HG02610 (cell line): ENCODE results near the gene MRGPRD.

ENCODE experiments used
- ATAC-seq: cut with Tn5 transposase; IDR thresholded peaks from one replicate; pipeline ENCODE4 v1.9.1; 2021; ENCODE audit warnings: mild to moderate bottlenecking, moderate library complexity; ENCODE audit not compliant: unreplicated experiment

The MRGPRD gene

GRCh38 chr11:68950270-68950669 is 30.5 kb downstream of the MRGPRD start:
- ATAC-seq = no peak

DNA sequence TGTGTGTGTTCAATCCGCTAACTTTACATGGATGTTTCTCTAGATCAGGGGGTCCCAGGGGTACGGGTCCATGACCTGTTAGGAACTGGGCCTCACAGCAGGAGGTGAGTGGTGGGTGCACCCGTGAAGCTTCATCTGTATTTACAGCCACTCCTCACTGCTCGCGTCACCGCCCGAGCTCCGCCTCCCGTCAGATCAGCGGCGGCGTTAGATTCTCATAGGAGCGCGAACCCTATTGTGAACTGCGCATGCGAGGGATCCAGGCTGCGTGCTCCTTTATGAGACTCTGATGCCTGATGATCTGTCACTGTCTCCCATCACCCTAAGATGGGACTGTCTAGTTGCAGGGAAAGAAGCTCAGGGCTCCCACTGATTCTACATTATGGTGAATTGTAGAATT is 31.9 kb downstream of the MRGPRD start:
- no peak for ATAC-seq

- no peak for ATAC-seq
Measured at GRCh38 chr11:68948496-68948895, 32.3 kb downstream of the MRGPRD start.

DNA sequence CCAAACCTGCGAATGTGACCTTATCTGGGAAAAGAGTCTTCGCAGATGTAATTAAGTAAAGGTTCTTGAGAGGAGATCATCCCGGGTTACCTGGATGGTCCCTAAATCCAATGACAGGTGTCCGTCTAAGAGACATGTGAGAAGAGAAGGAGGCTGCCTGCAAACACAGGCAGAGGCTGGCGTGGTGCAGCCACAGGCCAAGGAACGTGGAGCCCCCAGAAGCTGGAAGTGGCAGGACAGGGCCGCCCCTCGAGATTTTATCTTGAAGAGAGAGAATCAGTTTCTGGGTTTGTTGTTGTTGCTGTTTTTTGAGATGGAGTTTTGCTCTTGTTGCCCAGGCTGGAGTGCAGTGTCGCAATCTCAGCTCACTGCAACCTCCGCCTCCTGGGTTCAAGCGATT is 33.6 kb downstream of the MRGPRD start:
- ATAC-seq = no peak

- ATAC-seq = no peak
Measured at GRCh38 chr11:68946416-68947090, 34.2 kb downstream of the MRGPRD start.

DNA sequence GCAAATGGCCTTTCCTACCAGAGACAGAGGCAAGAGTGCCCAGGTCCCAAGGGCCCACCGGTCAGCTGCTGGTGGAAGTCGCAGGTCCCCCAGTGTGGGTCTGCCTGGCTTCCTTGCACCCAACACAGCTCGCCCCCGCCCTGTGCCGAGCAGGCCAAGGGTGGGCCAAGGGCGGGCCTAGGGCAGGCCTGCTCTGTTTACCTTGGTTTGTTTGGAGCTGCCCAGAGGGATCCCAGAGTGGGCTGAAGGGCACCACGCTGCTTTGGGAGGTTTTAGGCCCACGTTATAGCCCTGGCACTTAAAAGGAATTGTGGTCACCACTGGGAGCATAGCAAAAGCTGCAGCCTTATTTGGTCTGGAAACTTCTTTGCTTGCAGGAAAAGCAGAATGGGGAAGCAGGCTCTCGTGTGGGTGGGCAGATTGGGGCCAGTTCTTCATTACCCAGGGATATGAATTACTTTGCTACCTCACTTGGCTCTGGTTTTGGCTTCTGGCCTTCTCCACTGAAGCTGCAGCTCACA is 38.0 kb downstream of the MRGPRD start:
- ATAC-seq = no peak

DNA sequence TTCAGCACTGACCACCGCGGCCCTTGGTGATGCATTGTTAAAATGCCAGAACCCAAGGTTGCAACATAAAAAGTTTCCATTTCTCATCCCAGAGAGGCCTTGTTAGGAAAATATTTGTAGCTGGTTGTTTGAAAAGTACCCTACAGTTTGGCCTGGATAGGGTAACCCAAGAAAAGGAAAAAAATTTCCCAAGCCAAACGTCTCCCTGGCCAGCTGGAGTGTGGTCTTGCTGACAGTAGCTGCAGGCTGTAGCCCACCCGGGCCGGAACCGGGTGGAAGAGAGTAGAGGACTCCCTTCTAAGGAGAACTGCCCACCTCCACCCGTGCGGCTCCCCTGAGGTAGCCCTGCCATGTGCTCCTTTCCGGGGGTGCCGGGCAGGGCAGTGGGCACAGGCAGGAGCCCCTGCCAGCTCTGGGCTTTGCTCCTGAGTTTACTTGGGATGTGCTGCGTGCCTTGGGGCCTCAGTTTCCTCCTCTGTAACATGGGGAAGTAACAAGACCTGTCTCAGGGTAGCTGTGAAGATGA is 38.6 kb downstream of the MRGPRD start:
- ATAC-seq = no peak

GRCh38 chr11:68941324-68942094 is 39.3 kb downstream of the MRGPRD start:
- no peak for ATAC-seq

- no peak for ATAC-seq
Measured at GRCh38 chr11:68940651-68941323, 40.0 kb downstream of the MRGPRD start.

GRCh38 chr11:68939583-68940555 is 40.9 kb downstream of the MRGPRD start:
- no peak for ATAC-seq

DNA sequence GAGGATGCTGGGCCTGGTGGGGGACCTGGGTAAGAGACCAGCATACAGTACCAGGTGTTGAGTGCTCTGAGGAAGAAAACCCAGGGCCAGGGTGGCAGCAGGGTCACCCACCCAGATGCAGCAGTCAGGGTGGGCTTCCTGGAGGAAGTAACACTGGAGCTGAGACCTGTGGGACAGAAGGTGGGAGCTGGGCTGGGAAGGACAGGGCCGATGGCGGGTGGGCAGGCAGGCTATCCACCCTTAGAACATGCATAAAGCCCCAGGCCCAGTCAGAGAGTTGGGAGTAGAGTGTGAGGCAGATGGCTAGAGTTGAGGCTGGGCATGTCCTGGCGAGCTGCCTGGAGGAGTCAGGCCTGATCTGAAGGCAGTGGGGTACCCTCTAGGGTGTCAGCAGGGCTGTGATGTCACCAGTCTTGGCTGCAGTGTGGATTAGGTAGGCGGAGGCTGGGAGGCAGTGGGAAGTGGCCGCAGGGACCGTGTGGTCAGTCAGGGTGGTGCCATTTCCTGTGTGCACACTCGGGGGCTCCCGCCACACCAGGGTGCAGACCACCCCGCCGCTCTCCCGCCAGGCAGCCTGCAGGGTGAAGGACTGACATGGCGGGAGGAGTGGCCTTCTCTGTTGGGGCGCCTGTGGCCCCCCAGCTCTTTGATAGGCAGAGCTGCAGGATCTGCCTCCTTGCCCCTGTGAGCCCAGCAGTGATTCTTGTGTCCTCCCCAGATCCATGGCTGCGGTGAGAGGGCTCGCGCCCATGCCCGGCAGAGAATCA is 41.8 kb downstream of the MRGPRD start:
- no peak for ATAC-seq

GRCh38 chr11:68938088-68938487 is 42.7 kb downstream of the MRGPRD start:
- no peak for ATAC-seq

DNA sequence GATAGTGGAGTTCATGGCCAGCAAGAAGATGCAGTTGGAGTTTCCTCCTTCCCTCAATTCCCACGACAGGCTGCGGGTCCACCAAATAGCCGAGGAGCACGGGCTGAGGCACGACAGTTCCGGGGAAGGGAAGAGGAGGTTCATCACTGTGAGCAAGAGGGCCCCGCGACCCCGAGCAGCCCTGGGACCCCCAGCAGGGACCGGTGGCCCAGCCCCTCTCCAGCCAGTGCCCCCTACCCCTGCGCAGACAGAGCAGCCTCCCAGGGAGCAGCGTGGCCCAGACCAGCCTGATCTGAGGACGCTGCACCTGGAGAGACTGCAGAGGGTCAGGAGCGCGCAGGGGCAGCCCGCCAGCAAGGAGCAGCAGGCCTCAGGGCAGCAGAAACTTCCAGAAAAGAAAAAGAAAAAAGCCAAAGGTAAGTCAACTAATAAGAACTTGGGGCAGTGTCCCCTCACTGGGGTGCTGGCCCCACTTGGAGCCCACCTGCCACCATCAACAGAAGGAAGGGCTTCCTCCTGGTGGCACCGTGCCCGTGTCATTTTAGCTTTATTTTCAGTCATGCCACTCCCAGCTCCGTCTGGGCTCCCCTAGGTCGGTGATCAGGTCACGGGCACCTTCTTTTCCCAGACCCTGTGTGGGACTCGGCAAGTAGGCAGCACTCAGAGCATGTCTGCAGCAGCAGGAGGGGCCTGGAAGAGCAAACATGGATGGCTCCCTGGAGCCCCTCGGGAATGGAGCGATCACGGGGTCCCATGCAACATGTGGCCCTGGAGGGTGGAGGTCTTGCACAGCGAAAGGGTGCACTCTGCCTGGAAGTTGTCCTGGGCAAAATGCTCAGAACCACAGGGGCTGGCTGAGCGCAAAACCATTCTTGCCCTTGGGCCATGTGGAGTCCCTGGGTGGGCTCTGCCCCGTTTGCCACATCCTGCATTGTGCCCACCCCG is 43.8 kb downstream of the MRGPRD start:
- ATAC-seq = no peak

DNA sequence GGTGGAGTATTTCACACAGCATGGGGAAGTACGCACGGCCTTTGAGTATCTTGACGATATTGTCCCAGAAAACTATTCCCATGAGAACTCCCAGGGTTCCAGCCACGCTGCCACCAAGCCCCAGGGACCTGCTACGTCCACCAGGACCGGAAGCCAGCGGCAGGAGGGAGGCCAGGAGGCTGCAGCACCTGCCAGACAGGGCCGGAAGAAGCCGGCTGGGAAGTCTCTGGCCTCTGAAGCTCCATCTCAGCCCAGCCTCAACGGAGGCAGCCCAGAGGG is 44.5 kb downstream of the MRGPRD start:
- ATAC-seq = no peak

- ATAC-seq = no peak
Measured at GRCh38 chr11:68935516-68936357, 45.0 kb downstream of the MRGPRD start.

- no peak for ATAC-seq
Measured at GRCh38 chr11:68935066-68935465, 45.7 kb downstream of the MRGPRD start.

DNA sequence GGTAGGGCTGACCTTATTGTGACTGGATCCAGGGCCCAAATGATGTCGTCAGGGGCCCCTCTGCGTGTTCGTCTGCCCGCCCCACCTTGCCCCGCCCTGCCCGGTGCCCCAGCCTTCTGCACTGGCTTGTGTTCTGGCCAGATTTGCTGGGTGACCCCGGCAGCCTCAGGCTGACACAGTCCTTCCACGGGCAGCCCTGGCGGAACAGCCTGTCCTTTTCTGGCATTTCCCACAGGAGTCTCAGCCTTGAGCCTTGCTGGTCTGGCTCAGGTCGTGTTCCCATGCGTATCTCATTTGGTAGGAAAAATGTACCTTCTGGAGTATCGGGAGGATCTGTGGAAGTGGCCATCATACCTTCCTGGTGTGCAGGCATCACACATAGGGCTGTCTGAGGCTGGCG is 46.1 kb downstream of the MRGPRD start:
- ATAC-seq = no peak

DNA sequence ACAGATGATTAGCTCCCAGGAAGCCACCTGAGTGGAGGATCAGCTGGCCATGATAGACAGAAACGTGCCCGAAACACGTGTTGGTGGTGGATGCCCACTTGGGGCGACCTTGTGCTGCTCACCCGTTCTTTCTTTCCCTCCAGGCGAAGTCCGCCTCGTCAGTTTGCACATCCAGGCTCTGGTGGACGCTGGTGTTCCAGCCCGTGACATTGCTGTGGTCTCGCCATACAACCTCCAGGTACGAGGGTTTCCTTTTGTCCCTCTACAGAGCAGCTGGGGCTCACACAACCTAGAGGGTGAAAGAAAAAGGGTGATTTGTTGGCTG is 46.5 kb downstream of the MRGPRD start:
- ATAC-seq = no peak
